NCI-H345 (cell line): Measurements from ENCODE around the gene NAA25.
"Not testable (repeated sequence)": the region's sequence is repeated elsewhere in the genome, so short reads cannot be mapped to it uniquely, and the experiment has no call there.

Experiments
- DNase-seq: peaks from one replicate; lab custom pipeline; 2025; lab: John Stamatoyannopoulos, UW

The NAA25 gene

DNA sequence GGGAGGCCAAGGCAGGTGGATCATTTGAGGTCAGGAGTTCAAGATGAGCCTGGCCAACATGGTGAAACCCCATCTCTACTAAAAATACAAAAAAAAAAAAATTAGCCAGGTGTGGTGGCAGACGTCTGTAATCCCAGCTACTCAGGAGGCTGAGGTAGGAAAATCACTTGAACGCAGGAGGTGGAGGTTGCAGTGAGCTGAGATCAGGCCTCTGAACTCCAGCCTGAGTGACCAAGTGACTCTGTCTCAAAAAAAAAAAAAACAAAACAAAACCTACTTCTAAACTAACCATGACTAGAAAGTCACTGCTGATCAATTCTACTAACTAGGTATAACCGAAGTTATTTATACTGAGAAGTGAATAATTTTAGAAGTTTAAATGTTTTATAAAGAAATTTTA is 99.0 kb downstream of the NAA25 start:
- not testable (repeated sequence) for DNase-seq

DNA sequence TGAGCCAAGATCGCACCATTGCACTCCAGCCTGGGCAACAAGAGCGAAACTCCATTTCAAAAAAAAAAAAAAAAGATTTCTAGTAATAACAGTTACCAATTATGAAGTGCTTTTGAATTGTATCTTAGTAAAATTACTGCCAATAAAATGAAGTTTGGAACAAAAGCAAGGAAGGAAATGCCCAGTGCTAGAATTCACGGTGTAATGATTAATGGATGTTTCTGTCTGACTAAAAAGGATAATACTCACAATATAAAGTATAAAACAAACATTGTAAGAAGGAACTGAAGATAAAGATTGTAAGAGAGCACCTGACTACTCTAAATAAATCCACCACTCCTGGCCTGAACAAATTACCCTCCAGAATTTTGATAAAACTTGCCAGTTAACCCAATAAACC is 99.7 kb downstream of the NAA25 start:
- DNase-seq, result no peak

DNA sequence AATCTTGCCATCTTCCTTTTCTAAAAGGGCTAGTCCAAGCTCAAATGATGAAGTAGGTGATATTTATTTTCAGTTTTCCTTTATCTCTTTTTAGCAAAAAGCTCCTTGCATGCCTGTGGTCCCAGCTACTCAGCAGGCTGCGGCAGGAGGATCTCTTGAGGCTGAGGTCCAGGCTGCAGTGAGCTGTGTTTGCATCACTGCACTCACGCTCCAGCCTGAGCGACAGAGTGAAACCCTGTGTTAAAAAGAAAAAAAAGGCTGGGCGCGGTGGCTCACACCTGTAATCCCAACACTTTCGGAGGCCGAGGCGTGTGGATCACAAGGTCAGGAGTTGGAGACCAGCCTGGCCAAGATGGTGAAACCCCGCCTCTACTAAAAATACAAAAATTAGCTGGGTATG is 100.6 kb downstream of the NAA25 start:
- no peak for DNase-seq

DNA sequence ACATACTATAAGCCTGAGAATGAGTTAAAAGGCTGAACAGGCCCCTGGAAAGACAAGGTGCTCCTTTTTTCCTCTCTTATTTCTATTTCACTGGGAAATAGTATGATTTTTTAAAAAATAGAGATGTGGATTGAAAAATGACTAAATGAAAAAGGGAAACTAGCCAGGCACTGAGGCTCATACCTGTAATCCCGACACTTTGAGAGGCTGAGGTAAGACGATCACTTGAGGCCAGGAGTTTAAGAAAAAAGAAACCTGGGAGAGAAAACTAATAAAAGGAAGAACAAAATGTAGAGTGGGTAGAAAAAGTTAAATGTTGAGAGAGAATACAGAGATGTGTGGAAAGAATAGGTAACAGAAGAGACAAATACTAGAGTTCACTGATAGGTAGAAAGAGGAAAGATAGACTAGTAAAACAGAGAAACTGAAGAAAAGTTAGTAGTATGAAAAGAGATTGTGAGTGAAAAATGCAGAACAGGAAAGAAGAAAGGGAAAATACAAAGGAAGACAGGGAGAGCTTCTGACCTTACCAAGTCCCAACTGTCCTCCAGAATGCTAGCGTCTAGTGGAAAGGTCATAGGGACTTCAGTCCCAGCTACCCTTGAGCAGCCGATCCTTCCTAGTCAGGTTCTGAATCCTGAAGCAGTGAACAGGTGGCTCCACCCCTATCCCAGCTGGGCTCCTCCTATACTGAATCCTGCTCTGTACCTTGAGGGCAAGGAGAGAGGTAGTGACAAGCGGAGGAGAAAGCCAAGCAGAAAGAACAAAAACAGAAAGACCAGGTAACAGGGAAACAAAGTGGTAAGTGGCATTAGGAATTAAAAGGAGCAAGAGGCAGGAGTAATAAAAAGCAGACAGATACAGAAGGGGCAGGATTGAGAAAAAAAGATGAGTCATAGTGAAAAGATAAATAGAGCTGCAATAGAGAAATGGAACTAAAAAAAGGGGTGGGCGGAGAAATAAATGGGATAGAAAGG is 102.9 kb downstream of the NAA25 start:
- no peak for DNase-seq

DNA sequence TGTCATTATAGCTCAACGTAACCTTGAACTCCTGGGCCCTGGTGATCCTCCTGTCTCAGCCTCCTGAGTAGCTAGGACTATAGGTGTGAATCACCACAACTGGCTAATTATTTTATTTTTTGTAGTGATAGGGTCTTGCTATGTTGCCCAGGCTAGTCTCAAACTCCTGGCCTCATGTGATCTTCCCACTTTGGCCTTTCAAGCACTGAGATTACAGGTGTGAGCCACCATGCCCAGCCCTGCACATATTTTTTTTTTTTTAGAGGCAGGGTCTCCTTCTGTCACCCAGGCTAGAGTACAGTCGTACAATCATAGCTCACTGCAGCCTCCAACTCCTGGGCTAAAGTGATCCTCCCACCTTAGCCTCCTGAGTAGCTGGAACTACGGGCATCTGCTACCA is 104.5 kb downstream of the NAA25 start:
- no peak for DNase-seq

DNA sequence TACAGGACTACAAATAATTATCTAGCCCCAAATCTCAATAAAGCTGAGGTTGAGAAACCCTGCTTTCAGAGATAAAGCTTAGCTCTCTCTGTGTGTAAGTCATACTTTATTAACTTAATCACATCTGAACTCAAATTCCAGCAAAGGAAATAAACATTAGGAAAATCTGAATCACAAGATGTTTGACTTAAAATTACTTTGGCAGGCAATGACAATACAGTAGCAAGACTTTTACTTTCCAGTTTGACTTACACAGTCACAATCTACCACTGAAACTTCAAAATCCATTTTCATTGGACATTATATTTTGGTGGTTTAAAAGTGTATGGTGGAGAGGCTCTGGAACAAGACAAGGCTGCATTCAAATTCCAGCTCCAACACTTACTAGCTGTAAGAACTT is 107.0 kb downstream of the NAA25 start:
- DNase-seq, result no peak

DNA sequence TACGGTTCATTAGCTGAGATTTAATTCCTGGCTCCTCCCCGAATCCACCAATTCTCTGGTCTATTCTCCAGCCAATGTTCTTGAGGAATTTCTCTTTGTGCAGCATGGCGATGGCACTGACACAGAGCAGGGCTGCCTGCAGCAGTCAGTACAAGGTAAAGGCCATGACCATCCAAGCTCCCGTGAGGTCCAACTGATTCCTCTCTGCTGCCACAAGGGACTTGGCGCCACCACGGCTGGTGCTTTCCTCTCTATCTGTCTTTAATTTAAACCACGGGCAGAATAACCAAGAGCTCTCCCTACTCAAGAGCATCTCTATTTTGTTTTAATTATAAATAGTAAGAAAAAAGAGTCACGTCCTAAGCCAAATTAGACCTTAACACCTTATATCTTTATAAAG is 107.8 kb downstream of the NAA25 start:
- no peak for DNase-seq

DNA sequence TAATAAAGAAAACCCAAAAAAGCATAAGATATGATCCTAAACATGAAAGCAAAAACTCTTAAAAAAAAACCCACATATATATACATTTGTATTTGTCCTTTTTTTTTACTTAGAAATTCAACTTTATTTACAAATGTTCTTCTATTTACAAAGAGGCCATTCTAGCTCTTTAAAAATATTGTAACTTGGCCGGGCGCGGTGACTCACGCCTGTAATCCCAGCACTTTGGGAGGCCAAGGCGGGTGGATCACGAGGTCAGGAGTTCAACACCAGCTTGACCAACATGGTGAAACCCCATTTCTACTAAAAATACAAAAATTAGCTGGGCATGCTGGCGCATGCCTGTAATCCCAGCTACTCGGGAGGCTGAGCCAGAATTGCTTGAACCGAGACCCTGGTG is 109.5 kb downstream of the NAA25 start:
- not testable (repeated sequence) for DNase-seq

DNA sequence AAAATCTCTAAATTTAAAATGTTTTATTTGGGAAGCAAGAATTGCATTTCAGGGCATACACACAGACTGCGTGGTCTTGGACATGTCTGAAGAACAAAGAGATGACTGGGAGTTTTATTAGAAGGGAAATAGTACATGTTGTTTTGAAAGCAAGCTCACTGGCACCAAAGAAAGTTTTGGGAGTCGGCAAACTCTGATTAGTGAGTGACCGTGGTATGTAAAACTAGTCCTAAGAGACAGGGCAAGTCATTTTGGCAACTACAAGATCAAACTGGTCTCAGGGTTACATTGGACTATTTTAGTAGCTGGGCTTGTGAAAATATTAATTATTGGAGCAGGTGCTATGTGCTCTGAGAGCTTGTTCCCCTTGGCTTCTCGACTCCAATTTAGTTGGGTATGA is 110.6 kb downstream of the NAA25 start:
- DNase-seq, result no peak

DNA sequence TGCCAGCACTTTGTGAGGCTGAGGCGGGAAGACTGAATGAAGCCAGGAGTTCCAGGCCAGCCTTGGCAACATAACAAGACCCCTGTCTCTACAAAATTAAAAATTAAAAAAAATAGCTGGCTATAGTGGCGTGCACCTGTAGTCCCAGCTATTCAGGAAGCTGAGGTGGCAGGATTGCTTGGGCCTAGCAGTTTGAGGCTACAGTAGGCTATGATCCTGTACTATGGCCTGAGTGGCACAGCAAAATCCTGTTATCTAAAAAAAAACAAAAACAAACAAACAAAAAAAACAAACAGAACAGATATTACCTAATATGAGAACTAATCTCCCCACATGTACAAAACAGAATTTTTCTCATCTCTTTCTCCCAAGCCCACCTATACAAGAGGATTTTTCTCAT is 111.3 kb downstream of the NAA25 start:
- DNase-seq, result no peak

DNA sequence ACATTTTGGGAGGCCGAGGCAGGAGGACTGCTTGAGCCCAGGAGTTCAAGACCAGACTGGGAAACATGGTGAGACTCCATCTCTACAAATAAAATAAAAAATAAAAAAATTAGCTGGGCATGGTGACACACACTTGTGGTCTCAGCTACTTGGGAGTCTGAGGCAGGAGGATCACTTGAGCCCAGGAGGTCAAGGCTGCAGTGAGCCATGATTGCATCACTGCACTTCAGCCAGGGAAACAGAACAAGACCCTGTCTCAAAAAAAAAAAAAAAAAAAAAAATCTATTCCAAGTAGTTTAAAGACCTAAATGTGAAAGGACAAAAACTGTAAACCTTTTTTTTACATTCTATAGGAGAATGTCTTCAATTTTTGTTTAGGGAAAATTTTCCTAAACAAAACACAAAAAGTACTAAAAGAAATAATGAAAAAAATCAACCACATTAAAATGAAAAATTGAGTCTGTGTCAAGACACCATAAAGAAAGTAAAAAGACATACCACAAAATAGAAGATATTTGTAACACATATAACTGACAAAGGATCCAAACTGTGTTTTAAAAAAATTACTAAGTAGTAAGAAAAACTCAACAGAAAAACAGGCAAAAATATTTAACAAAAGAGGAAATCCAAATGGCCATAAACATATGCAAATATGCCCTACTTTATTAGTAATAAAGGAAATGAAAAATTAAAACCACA is 112.7 kb downstream of the NAA25 start:
- DNase-seq, result no peak

DNA sequence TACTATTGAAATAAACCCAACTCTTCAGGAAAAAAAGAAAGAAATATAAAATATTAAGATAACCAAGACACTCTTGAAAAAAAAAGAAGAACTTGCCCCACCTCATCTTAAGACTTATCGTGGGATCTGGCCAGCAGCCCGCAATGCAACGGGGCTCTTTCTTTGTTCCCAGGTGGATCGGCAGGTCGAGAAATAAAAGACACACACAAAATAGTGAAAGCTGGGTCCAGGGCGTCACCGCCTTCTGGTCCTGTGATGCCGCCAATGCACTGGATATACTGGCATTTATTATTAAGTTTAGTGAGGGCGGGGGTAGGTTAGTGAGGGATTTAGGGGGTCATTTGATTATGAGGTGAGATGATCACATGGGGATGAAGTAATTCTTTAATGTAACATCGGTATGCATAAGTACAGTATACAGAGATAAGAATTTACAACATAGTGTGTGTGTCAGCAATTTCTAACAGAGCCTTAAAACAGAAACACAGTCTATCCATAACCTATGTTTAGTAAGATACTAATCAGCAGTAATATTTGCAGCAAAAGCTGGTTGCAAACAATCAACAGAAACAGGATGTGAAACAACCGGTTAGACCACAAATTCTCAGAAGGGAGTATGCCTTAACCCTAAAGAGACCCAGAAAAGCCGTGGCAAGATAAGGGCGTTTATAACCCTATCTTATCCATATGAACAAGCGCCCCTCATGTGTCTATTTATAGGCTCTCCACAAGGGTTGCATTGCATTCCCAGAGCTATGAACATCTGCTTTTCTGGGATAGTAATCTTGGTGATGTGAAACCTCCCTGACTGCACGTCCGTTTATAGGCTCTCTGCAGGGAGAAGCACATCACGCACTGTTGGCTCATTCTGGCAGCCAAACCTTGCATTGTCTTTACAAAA is 114.1 kb downstream of the NAA25 start:
- not testable (repeated sequence) for DNase-seq

DNA sequence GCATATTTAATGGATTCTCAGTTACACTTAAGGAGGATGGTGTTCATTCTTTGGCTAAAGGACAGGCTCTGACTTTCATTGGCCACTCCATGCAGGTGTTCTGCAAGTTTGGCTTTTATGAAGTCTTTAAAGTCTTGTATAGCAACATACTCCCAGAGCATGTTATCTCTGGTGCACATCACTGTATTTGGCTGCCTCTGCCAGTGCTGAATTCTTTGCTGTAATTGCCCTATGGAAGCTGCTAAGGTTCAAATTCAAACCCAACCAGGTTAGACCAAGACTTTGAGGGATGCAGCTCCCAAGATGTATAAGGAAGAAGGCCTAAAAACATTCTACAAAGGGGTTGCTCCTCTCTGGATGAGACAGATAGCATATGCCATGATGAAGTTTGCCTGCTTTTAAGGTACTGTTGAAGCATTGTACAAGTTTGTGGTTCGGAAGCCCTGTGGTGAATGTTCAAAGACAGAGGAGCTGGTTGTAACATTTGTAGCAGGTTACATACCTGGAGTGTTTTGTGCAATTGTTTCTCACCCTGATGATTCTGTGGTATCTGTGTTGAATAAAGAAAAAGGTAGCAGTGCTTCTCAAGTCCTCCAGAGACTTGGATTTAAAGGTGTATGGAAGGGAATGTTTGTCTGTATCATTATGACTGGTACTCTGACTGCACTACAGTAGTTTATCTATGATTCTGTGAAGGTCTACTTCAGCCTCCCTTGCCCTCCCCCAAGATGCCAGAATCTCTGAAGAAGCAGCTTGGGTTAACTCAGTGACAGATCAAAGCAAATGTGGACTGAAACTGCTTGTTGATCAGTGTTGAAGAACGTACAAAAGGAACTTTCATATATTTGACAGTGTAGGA is 115.1 kb downstream of the NAA25 start:
- DNase-seq, result no peak

GRCh38 chr12:111992464-111992863 is 116.1 kb downstream of the NAA25 start:
- no peak for DNase-seq

- DNase-seq, result no peak
Measured at GRCh38 chr12:111991946-111992345, 116.6 kb downstream of the NAA25 start.

GRCh38 chr12:111991535-111991934 is 117.0 kb downstream of the NAA25 start:
- DNase-seq, result no peak

- no peak for DNase-seq
Measured at GRCh38 chr12:111984820-111985219, 123.8 kb downstream of the NAA25 start.

DNA sequence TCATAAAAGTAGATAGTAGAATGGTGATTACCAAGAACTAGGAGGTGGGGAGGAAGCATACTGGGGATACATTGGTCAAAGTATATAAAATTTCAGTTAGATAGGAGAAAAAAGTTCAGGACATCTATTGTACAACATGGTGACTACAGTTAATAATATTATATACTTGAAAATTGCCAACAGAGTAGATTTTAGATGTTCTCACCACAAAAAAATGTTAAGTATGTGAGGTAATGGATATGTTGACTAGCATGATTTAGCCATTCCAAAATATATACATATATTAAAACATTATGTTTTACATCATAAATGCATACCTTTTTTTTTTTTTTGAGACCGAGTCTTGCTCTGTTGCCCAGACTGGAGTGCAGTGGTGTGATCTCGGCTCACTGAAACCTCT is 126.6 kb downstream of the NAA25 start:
- DNase-seq, result no peak

DNA sequence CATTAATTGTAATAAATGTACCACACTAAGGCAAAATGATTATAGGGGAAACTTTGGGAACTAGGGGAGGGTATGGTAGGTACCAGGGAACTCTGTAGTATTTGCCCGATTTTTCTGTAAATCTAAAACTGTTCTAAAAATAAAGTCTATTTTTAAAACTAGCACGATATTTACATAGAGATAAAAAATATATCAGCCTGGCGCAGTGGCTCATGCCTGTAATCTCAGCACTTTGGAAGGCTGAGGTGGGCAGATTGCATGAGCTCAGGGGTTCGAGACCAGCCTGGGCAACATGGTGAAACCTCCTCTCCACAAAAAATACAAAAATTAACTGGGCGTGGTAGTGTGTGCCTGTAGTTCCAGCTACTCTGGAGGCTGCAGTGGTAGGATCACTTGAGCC is 128.0 kb downstream of the NAA25 start:
- no peak for DNase-seq

GRCh38 chr12:111978545-111978944 is 130.0 kb downstream of the NAA25 start:
- DNase-seq, result no peak

DNA sequence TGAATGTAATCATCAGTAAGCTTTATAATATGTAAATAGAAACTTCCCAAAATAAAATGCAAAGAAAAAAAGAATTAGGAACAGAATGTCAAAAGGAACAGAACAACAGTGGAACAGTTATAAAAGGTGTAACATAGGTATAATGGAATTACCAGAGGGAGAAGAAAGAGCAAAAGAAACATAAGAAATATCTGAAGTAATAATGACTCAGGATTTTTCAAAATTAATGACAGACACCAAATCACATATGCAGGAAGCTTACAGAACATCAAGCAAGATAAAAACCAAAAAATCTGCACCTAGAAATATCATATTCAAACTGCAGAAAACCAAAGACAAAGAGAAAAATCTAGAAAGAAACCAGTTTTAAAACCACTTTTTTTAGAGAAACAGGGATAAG is 131.7 kb downstream of the NAA25 start:
- no peak for DNase-seq
